Left colon (tissue), 2 donors: Measurements from ENCODE around the gene AK5. TPM values are rescaled to one million over a fixed set of nuclear protein-coding genes. Genes with fewer than 3 reads are reported as not detected.
"Not testable (repeated sequence)": the region's sequence is repeated elsewhere in the genome, so short reads cannot be mapped to it uniquely, and the experiment has no call there.

Experiments
- ATAC-seq: fragments of 200-7000 bp; cut with Tn5 transposase; one replicate; pipeline ENCODE4 v1.9.1; 2020; ENCODE audit warnings: mild to moderate bottlenecking, moderate library complexity
- DNase-seq, 2 donors: peaks; one replicate each; pipeline ENCODE4 v3.0.0-alpha.2; 2020
- intact Hi-C, 2 donors: fragments of 100-400 bp; cut with DNase I in 1 of 2; cut with micrococcal nuclease in 1 of 2; formaldehyde crosslinking; loops; one replicate each; pipeline versions ENCODE4 v1.11.2 to v1.14.0; 2022; cut with DNase I, micrococcal nuclease
- total RNA-seq, 2 donors: library from RNA; stranded (reverse); fragmentation: NEBNext Ultra II Directional; extraction: Animal tissue kit (Norgen Biotek cat#: 25700); gene quantifications; one replicate each; pipeline ENCODE4 v1.2.1, GENCODE V29; 2021
- donor health status: DM: no; HTN: no; CAD: no.
- donor health status: DM: yes; HTN: yes; CAD: no.

The AK5 gene
- total RNA-seq, 2 donors from 2014 or later = 0.36 to 0.43 TPM

- intact Hi-C loops = no loop called here
- DNase-seq (no peak), ATAC-seq (no peak)
These were observed 1.2 kb downstream of the AK5 start for GRCh38 chr1:77282866-77283539.

- no peak for DNase-seq
- intact Hi-C loops = no loop called here
- ATAC-seq = no peak
These were observed 2.0 kb downstream of the AK5 start for GRCh38 chr1:77283701-77284425.

GRCh38 chr1:77287535-77287934 is 5.7 kb downstream of the AK5 start:
- no peak for ATAC-seq
- intact Hi-C loops = no loop called here

GRCh38 chr1:77288275-77288674 is 6.5 kb downstream of the AK5 start:
- no peak for ATAC-seq
- intact Hi-C loops = no loop called here
- no peak for DNase-seq

More at GRCh38 chr1:77287535-77287934, 5.7 kb downstream of the AK5 start:
- no peak for DNase-seq

- DNase-seq (no peak), ATAC-seq (no peak)
- intact Hi-C loops = no loop called here
These were observed 8.8 kb downstream of the AK5 start for GRCh38 chr1:77290576-77290975.

GRCh38 chr1:77292551-77292950 is 10.7 kb downstream of the AK5 start:
- intact Hi-C loops = no loop called here
- DNase-seq (no peak), ATAC-seq (no peak)

GRCh38 chr1:77300566-77300965 is 18.7 kb downstream of the AK5 start:
- DNase-seq (no peak), ATAC-seq (no peak)

GRCh38 chr1:77303387-77303786 is 21.6 kb downstream of the AK5 start:
- intact Hi-C loops = no loop called here
- DNase-seq = no peak
- no peak for ATAC-seq

More at GRCh38 chr1:77300566-77300965, 18.7 kb downstream of the AK5 start:
- intact Hi-C loops = no loop called here

- DNase-seq (no peak), ATAC-seq (no peak)
- intact Hi-C loops = no loop called here
These were observed 27.2 kb downstream of the AK5 start for GRCh38 chr1:77308889-77309621.

- ATAC-seq (no peak), DNase-seq (no peak)
- intact Hi-C loops = no loop called here
These were observed 29.1 kb downstream of the AK5 start for GRCh38 chr1:77310924-77311323.

GRCh38 chr1:77312364-77312763 is 30.5 kb downstream of the AK5 start:
- DNase-seq, intact Hi-C loops, ATAC-seq: not testable (repeated sequence)

GRCh38 chr1:77313491-77313890 is 31.7 kb downstream of the AK5 start:
- peak in 1 of 2 donors; percentile 9 for DNase-seq
- peak; percentile 40 for ATAC-seq
- intact Hi-C loops = no loop called here

GRCh38 chr1:77316006-77316405 is 34.2 kb downstream of the AK5 start:
- ATAC-seq (no peak), DNase-seq (no peak)
- intact Hi-C loops = no loop called here

GRCh38 chr1:77316966-77317365 is 35.1 kb downstream of the AK5 start:
- no peak for DNase-seq
- no peak for ATAC-seq
- intact Hi-C loops = no loop called here

- DNase-seq (no peak), ATAC-seq (no peak)
- intact Hi-C loops = no loop called here
These were observed 37.4 kb downstream of the AK5 start for GRCh38 chr1:77319036-77319705.

- no peak for ATAC-seq
- intact Hi-C loops = no loop called here
- no peak for DNase-seq
These were observed 40.5 kb downstream of the AK5 start for GRCh38 chr1:77322061-77322900.

- intact Hi-C loops = no loop called here
- no peak for ATAC-seq
These were observed 51.7 kb downstream of the AK5 start for GRCh38 chr1:77333501-77333900.

GRCh38 chr1:77336729-77337128 is 54.9 kb downstream of the AK5 start:
- DNase-seq (no peak), ATAC-seq (no peak)
- intact Hi-C loops = no loop called here

More at GRCh38 chr1:77333501-77333900, 51.7 kb downstream of the AK5 start:
- DNase-seq = no peak
